Stimulated activated effector memory CD8-positive, alpha-beta T cell treated with anti-CD3 and anti-CD28 coated beads, Interleukin-12 subunit alpha, Interleukin-12 subunit beta, amount 100 ng/mL, for 72 hours (primary cell): ENCODE results near the gene CRYGC.
A peak's percentile ranks its signal among the peaks of the same experiment; 100 is the strongest.
"Not testable (repeated sequence)": the region's sequence is repeated elsewhere in the genome, so short reads cannot be mapped to it uniquely, and the experiment has no call there.

ENCODE experiments used
- ATAC-seq: fragments of 150-1000 bp; cut with Tn5 transposase; 2 replicates; pipeline ENCODE4 v1.10.0; 2021
- DNase-seq, 2 donors: peaks; one replicate each; pipeline ENCODE4 v3.0.0; 2021 to 2022; ENCODE audit warnings: low spot score in 2 of 2
- H3K27ac Mint-ChIP-seq: one replicate; pipeline ENCODE4 v1.8.0; 2022; ENCODE audit warnings: mild to moderate bottlenecking, mixed read lengths
- H3K36me3 Mint-ChIP-seq: one replicate; pipeline ENCODE4 v1.8.0; 2022; ENCODE audit warnings: mild to moderate bottlenecking, mixed read lengths
- H3K4me1 Mint-ChIP-seq: one replicate; pipeline ENCODE4 v1.8.0; 2022; ENCODE audit warnings: mixed read lengths
- H3K4me3 Mint-ChIP-seq: one replicate; pipeline ENCODE4 v1.8.0; 2022; ENCODE audit warnings: mild to moderate bottlenecking, mixed read lengths
- H3K9me3 Mint-ChIP-seq: one replicate; pipeline ENCODE4 v1.8.0; 2022; ENCODE audit warnings: mixed read lengths

Gene CRYGC

DNA sequence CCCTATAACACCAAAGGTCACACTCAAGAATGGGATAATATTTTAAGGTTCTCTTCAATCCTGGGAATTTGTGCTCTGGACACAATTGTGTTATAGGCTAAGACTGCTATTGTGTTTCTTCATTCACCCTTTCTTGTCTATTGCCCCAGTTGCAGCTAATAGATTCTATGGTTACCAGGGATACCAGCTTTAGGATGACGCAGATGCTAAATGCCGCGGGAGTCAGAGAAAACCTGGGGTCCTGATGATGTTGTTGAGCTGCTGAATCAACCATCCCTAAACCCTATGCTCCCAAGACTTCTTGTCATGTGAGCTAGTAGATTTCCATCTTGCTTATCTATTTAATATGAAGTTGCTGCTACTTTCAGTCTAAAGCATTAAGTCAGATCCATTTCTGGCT, 10.7 kb downstream of the CRYGC start:
- H3K4me3 Mint-ChIP-seq: no peak overlapping the region
- no peak for ATAC-seq
- H3K9me3 Mint-ChIP-seq: no peaks in the 10 kb centered on the region
- H3K36me3 Mint-ChIP-seq: no peaks in the 10 kb centered on the region
- H3K4me1 Mint-ChIP-seq: no peaks in the 10 kb centered on the region
- no peak for DNase-seq
- no peak overlapping the region for H3K27ac Mint-ChIP-seq

DNA sequence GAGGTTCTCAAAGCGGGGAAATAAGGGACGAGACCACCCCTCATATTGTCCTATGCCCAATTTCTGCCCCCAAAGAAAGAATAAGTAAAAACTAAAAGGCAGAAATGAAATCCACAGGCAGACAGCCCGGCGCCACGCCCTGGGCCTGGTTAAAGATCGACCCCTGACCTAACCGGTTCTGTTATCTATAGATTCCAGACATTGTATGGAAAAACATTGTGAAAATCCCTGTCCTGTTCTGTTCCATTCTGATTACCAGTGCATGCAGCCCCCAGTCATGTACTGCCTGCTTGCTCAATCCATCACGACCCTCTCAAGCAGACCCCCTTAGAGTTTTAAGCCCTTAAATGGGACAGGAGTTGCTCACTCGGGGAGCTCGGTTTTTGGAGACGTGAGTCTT, 12.2 kb downstream of the CRYGC start:
- H3K27ac Mint-ChIP-seq, H3K4me1 Mint-ChIP-seq, ATAC-seq, H3K4me3 Mint-ChIP-seq, H3K36me3 Mint-ChIP-seq, H3K9me3 Mint-ChIP-seq, DNase-seq: not testable (repeated sequence)

DNA sequence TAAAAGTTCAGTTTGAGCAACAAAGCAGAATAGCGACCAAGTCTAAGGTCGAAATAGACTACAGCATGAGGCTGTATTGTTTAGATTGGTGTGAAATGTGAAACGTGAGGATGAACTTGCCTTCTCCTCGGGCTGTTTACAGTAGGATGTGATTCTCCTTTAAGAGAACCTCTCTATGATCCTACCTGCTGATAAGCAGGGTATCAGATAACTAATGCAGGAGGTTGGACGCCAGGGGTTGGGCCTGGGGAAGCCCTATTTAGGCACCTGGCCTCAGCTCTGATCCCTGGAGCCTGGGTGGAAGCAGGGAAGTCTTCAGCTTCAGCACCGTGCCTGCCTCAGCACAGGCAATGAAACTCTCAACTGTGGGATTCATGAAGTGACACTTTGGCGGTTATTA, 16.7 kb downstream of the CRYGC start:
- no peaks in the 10 kb centered on the region for H3K4me1 Mint-ChIP-seq
- no peak overlapping the region for H3K27ac Mint-ChIP-seq
- DNase-seq: no peak
- no peak overlapping the region for H3K4me3 Mint-ChIP-seq
- no peaks in the 10 kb centered on the region for H3K36me3 Mint-ChIP-seq
- no peaks in the 10 kb centered on the region for H3K9me3 Mint-ChIP-seq
- ATAC-seq: no peak

DNA sequence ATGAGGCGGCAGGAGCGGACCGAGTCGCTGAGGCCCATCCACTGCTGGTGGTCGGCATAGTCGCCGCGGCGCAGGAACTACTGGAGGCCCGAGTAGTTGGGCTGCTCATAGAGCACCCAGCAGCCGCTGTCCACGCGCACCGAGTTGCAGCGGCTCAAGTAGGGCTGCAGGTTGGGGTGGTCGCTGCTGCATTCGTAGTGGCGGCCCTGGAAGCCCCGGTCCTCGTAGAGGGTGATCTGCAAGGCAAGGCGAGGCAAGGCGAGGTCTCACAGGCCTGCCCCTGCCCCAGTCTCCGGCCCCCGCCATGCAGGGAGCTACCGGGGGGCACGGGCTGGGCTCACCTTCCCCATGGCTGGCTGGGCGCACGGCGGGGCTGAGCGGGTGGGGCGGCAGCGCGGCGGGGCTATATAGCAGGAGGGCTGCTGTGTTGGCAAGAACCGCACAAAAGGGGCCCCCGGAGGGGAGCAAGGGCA, 17.3 kb downstream of the CRYGC start:
- DNase-seq, H3K9me3 Mint-ChIP-seq, H3K36me3 Mint-ChIP-seq, H3K27ac Mint-ChIP-seq, H3K4me1 Mint-ChIP-seq, H3K4me3 Mint-ChIP-seq: not testable (repeated sequence)
- ATAC-seq: peak; percentile 32

DNA sequence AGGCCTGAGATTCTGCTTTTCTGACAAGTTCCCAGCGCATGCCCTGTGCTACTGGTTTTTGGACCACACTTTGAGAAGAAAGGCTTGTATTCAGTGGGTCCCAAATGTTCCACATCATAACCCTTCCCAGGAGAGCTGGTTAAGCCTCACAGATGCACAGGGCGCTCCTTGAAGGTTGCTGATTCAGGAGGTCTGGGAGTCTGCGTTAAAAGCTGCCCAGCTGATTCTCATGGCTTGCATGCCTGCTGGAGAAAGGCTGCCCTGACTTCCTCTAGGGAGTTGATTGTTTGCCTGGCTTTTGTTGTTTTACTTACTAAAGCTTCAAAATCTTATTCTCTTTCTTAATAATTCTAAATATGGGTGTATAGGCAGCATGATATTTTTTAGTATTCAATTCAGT, 26.0 kb downstream of the CRYGC start:
- no peak overlapping the region for H3K4me3 Mint-ChIP-seq
- ATAC-seq: no peak
- H3K27ac Mint-ChIP-seq: no peak overlapping the region
- H3K36me3 Mint-ChIP-seq: no peaks in the 10 kb centered on the region
- no peaks in the 10 kb centered on the region for H3K9me3 Mint-ChIP-seq
- DNase-seq: no peak
- H3K4me1 Mint-ChIP-seq: no peaks in the 10 kb centered on the region

DNA sequence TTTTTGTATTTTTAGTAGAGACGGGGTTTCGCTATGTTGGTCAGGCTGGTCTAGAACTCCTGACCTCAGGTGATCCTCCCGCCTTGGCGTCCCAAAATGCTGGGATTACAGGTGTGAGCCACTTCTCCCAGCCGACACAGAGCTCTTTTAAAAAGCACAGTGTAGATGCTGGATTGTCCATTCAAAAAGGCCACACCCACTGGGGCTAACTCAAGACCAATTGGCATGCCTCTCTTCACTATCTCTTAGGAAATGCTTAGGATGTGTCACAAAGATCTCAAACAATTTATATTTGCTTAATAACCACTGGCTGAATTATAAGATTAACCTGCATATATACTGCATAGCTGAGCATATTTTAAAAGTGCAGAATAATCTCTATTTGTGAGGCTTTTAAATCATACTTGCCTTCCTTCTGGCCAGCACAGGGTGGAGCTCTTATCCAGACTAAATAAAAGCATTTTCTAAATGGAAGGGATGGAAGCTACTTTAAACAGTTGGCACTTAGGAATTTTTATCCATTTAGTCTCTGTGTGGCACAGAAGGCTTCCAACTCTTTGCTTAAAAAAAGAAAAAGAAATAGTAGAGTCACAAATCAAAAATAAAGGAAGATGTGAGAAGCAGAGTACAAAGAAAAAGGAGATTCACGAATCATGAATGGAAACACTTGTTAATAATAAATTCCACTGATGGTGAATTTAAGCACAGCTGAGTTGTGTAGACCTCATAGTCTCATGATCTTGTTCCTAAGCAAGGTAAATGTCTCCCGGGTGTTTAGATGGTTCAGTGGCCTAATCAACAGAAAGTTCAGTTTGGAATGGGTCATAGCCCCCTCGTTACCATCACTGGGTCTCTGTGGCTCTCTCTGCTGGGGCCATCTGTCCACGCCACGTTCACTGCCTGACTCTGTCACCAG, 27.7 kb downstream of the CRYGC start:
- no peaks in the 10 kb centered on the region for H3K9me3 Mint-ChIP-seq
- H3K4me1 Mint-ChIP-seq: no peaks in the 10 kb centered on the region
- no peak overlapping the region for H3K4me3 Mint-ChIP-seq
- ATAC-seq (no peak), DNase-seq (no peak)
- no peak overlapping the region for H3K27ac Mint-ChIP-seq
- no peaks in the 10 kb centered on the region for H3K36me3 Mint-ChIP-seq

DNA sequence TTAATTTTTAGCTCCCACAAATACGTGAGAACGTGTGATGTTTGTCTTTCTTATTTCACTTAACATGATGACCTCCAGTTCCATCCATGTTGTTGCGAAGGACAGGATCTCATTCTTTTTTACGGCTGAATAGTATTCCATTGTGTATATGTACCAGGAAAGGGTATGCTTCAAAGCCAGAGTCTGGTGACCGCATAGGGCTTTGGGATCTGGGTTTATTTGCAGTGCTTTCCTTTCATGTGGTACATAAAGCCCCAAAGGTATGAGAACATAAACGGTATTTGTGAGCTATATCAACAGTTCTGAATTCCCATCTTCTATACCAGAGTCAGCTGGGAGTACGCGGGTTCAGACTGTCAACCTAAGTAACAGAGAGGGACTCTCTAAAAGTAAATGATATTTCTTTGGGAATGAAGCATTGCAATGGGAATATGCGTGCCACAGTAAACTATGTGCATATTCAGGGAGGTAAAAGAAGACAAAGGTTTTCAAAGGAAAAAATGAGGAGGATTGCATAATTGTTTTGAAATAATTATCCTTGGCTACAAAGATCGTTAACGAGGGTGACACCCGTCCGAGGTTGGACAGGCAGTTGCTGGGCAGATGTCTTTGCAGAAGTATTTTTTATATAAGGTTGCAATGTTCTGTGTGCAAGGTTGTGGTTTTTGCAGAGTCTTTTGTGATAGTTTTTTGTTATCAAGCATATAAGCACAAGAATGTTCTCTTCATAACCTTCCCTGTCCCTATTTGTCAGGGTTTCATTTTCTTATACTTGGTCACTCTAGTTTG, 29.8 kb downstream of the CRYGC start:
- Mint-ChIP-seq H3K4me1 (no peaks in the 10 kb centered on the region), H3K4me3 (no peak overlapping the region), H3K36me3 (no peaks in the 10 kb centered on the region), H3K27ac (no peak overlapping the region), H3K9me3 (no peaks in the 10 kb centered on the region)
- DNase-seq: no peak
- no peak for ATAC-seq

DNA sequence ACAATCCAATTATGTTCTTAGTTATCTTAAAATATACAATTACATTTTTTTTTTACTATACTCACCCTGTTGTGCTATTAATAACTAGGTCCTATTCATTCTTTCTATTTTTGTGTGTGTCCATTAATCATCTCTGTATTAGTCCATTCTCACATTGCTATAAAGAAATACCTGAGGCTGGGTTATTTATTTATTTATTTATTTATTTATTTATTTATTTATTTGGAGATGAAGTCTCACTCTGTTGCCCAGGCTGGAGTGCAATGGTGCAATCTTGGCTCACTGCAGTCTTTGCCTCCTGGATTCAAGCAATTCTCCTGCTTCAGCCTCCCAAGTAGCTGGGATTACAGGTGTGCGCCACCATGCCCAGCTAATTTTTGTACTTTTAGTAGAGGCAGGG, 30.9 kb downstream of the CRYGC start:
- H3K9me3 Mint-ChIP-seq, H3K4me1 Mint-ChIP-seq, ATAC-seq, DNase-seq, H3K27ac Mint-ChIP-seq, H3K4me3 Mint-ChIP-seq, H3K36me3 Mint-ChIP-seq: not testable (repeated sequence)

DNA sequence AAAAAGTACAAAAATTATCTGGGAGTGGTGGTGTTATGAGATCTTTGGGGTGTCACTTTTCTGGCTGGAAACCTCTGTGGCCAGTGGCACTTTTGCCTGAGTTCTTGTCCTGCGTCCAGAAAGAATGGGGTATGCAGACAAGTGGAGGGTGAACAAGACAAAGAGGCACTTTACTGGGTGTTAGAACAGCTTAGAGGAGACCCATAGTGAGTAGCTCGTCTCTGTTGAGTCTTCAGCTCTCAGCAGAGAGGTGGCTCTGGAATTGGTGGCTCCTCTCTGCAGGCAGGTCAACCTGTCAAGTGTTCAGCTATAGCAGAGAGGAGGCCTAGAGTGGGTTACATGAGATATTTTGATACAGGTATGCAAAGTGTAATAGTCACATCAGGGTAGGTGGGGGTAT, 31.4 kb downstream of the CRYGC start:
- Mint-ChIP-seq H3K4me1 (no peaks in the 10 kb centered on the region), H3K36me3 (no peaks in the 10 kb centered on the region), H3K27ac (no peak overlapping the region), H3K4me3 (no peak overlapping the region), H3K9me3 (no peaks in the 10 kb centered on the region)
- ATAC-seq (no peak), DNase-seq (no peak)

DNA sequence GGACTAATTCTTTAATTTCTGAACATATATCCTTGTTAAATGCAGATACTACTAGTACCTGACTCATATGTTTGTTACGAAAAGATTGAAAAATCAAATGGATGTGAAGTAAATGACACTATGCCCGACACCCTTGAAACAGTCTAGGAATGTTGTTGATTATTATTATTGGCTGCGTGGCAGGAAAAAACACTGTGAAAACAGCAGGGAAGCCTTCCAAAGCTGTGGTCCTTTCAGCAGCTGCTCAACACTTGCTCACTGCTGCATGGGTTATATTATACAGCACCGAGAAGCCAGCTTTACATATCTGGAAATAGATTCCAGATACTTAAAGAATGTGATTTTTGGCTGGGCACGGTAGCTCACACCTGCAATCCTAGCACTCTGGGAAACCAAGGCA, 31.8 kb downstream of the CRYGC start:
- H3K4me3 Mint-ChIP-seq: no peak overlapping the region
- H3K9me3 Mint-ChIP-seq: no peaks in the 10 kb centered on the region
- ATAC-seq: no peak

DNA sequence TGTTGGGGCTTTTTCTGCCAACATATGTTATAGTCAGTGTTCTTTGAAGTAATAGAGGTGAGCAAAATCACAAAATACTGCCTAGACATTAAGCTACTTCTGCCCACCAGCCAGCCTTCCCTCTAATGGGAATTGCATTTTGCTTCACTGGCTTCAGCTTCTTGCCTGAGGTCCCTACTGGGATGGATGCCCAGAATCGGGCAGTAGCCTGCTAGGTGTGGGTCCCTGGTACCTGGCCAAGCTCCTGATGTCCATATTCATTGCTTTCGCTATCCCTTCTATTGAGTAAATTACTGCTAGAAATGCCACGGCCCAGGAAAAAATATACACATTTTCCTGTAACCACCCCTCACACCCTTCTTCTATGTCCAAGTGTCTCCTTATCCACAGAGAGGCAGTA, 32.3 kb downstream of the CRYGC start:
- Mint-ChIP-seq H3K27ac (no peak overlapping the region), H3K9me3 (no peaks in the 10 kb centered on the region), H3K36me3 (no peaks in the 10 kb centered on the region), H3K4me3 (no peak overlapping the region), H3K4me1 (no peaks in the 10 kb centered on the region)
- ATAC-seq: no peak
- DNase-seq: no peak

More for the DNA sequence above, 31.8 kb downstream of the CRYGC start:
- H3K4me1 Mint-ChIP-seq: no peaks in the 10 kb centered on the region
- no peak overlapping the region for H3K27ac Mint-ChIP-seq
- DNase-seq: no peak
- H3K36me3 Mint-ChIP-seq: no peaks in the 10 kb centered on the region

DNA sequence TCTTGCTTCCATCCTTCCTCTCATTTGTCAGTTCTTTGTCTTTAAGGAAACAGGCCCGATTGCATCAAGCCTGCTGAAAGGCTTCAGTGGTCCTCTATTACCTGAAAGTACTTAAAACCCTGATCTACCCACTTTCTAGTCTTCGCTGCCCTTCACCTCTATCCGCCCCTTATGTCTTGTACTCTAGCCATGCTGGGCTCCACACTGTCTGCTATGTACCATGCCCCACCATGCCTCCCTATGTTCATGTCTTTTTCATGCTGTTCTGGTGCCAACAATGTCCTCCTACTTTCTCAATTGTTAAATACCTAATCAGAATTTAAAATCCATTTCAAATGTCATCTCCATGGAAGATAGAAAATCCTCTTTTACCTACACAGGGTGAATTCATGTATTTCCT, 33.5 kb downstream of the CRYGC start:
- H3K27ac Mint-ChIP-seq: no peak overlapping the region
- peak; percentile 51 for ATAC-seq
- no peak overlapping the region for H3K4me3 Mint-ChIP-seq
- no peak for DNase-seq
- no peaks in the 10 kb centered on the region for H3K9me3 Mint-ChIP-seq
- no peaks in the 10 kb centered on the region for H3K4me1 Mint-ChIP-seq
- no peaks in the 10 kb centered on the region for H3K36me3 Mint-ChIP-seq

DNA sequence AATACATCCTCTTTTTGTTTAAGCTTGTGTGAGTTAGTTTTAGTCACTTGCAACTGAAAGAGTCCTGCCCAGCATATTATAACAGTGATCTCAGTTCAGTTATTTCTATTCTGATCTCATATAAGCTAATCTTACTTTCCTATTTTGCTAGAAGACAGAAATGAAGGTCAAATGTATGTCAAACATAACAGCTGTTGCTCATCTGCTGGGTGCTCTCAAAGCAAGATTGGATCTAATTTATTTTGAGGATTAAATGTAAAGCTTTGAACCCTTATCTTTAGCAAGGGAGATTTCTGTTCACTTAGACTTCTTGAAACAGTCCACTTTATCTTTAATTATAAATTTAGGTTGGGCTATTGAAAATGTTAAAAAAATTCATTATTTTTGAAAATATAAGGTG, 36.5 kb downstream of the CRYGC start:
- Mint-ChIP-seq H3K36me3 (no peaks in the 10 kb centered on the region), H3K9me3 (no peaks in the 10 kb centered on the region), H3K4me3 (no peak overlapping the region), H3K4me1 (no peaks in the 10 kb centered on the region), H3K27ac (no peak overlapping the region)
- no peak for ATAC-seq
- no peak for DNase-seq

DNA sequence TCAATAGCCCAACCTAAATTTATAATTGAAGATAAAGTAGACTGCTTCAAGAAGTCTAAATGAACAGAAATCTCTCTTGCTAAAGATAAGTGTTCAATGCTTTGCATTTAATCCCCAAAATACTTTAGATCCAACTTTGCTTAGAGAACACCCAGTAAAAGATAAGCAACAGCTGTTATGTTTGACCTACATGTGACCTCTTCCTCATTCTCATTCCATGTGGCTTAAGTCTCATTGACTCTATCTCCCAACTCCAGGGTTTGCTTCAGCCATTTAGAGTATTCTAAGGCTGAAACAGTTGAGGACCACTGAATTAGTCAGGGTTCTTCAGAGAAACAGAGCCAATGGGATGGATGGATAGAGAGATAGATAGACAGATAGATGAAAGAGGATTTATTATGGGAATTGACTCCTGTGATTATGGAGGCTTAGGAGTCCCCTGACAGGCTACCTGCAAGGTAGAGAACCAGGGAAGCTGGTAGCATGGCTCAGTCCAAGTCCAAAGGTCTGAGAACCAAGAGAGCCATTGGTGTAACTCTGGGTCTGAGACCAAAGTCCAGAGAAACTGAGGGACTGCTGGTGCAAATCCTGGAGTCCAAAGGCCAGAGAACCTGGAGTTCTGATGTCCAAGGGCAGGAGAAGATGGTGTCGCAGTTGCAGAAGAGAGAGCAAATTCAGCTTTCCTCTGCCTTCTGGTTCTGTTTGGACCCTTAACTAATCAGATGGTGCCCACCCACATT, 37.4 kb downstream of the CRYGC start:
- Mint-ChIP-seq H3K36me3 (no peaks in the 10 kb centered on the region), H3K27ac (no peak overlapping the region), H3K4me3 (no peak overlapping the region), H3K9me3 (no peaks in the 10 kb centered on the region), H3K4me1 (no peaks in the 10 kb centered on the region)
- no peak for DNase-seq
- no peak for ATAC-seq

DNA sequence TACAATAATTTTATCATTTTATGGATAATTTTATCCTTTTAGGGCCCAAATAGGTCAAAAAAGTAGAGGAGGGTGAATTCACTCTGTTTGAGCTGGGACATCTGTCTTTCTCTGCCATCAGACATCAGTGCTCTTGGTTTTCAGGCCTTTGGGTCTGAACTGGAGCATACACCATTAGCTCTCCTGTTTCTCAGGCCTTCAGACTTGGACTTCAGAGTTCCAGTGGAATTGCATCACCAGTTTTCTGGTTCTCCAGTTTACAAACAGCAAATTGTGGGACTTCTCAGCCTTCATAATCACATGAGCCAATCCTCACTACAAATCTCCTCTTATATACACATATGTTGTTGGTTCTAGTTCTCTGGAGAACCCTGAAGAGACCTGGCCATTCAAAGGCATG, 39.2 kb downstream of the CRYGC start:
- Mint-ChIP-seq H3K4me3 (no peak overlapping the region), H3K9me3 (no peaks in the 10 kb centered on the region)
- no peak for ATAC-seq

More for the DNA sequence above, 39.2 kb downstream of the CRYGC start:
- Mint-ChIP-seq H3K4me1 (no peaks in the 10 kb centered on the region), H3K36me3 (no peaks in the 10 kb centered on the region), H3K27ac (no peak overlapping the region)
- DNase-seq: no peak
